ENCODE results near the gene PRDX5.
"Not testable (repeated sequence)": the region's sequence is repeated elsewhere in the genome, so short reads cannot be mapped to it uniquely, and the experiment has no call there.

Gene PRDX5

DNA sequence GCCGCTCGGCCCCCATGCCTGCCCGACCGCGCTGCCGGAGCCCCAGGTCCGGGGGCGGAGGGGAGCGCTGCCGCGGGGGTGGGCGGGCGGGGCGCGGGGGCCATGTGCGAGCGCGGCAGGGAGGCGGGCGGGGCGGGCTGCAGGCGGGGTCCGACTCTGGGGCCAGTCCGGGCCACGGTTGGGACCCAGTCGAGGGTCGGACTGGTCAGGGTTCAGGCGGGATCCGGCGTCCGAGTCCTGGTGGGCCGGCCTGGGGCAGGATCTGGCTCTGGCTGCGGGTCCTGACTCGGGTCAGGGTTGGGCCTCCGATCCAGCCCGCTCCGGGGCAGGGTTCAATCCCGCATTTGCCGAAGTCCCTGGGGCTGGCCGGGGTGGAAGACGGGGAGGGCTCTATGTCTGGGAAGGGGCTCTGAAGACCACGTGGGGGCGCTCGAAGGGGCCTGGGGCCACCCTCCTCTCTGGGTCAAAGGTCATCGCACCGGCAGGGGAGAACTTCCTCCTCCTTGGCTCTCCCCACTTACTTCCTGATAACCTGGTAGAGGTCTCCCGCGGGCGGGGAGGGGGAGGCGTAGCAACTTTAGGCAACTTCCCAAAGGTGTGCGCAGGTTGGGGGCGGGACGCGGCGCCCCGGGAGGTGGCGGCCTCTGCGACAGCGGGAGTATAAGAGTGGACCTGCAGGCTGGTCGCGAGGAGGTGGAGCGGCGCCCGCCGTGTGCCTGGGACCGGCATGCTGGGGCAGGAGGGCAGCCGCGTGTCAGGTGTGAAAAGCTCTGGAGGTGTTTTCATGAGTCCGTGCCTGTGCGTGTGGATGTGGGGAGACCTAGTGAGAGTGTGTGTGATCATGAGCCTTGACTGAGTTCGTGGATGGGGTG, 12.0 kb upstream of the PRDX5 start:
- peak; percentile 56 for DNase-seq (ENCODE audit: low read depth)

DNA sequence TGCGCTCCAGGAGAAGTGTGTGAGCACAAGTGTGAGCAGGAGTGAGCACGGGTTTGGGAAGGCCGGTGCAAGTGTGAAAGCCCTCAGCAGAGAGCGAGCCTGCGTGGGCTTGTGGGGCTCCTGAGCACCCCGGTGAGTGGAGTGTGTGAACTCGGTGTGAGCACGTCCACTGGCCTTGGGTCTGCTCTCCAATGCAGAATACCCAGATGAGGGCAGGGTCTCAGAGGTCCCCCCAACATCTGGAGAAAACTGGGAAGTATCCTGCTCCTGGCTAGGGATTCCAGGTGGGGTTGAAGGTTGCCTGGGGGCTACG, 11.4 kb upstream of the PRDX5 start:
- no peak for DNase-seq (ENCODE audit: low read depth)

DNA sequence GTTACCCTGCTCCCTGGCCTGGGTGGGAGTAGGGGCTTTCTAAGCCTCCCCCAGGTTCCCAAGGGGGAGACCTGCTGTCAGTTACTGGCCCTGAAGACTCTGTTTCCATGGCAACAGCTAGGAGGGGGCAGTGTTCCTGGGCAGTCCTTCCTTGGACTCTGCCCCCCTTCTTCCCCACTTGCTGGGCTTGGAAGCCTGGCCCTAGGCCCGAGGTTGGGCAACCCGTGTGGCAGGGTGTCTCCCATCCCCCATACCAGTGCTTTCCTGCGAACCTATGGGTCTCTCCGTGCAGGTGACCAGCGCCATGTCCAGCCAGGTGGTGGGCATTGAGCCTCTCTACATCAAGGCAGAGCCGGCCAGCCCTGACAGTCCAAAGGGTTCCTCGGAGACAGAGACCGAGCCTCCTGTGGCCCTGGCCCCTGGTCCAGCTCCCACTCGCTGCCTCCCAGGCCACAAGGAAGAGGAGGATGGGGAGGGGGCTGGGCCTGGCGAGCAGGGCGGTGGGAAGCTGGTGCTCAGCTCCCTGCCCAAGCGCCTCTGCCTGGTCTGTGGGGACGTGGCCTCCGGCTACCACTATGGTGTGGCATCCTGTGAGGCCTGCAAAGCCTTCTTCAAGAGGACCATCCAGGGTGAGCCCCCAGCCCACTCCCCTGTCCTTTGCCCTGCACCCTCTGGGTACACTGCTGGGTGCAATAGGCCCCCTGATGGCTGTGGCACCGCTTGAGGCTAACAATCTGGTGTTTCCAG, 10.9 kb upstream of the PRDX5 start:
- no peak for DNase-seq (ENCODE audit: low read depth)

DNA sequence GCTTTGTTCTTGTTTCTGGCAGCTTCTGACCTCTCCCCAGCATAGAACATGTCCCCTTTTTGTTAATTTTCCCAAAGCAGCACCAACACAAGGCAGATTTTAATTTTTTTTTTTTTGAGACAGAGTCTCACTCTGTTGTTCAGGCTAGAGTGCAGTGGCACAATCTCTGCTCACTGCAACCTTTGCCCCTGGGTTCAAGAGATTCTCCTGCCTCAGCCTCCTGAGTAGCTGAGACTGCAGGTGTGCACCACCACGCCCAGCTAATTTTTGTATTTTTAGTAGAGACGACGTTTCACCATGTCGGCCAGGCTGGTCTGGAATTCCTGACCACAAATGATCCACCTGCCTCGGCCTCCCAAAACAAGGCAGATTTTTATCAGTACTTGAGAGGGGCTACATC, 10.1 kb upstream of the PRDX5 start:
- not testable (repeated sequence) for DNase-seq (ENCODE audit: low read depth)

DNA sequence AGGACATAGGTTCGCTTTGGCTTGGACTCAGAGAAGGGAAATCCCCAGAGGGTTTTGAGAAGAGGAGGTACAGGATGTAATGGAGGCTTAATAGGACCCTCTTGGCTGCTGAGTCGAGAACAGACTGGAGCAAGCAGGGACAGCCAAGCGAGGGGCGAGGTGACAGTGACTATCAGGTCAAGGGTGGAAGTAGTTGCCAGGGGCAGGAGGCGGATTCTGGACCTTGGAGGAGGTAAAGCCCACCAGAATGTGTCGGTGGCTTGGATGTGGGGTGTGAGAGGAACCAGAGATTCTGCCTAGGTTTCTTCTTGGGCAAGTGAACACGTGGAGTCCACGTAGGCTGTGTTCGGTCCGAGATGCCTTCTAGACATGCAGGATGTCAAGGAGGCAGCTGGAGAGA, 5.0 kb upstream of the PRDX5 start:
- DNase-seq (ENCODE audit: low read depth) = no peak

DNA sequence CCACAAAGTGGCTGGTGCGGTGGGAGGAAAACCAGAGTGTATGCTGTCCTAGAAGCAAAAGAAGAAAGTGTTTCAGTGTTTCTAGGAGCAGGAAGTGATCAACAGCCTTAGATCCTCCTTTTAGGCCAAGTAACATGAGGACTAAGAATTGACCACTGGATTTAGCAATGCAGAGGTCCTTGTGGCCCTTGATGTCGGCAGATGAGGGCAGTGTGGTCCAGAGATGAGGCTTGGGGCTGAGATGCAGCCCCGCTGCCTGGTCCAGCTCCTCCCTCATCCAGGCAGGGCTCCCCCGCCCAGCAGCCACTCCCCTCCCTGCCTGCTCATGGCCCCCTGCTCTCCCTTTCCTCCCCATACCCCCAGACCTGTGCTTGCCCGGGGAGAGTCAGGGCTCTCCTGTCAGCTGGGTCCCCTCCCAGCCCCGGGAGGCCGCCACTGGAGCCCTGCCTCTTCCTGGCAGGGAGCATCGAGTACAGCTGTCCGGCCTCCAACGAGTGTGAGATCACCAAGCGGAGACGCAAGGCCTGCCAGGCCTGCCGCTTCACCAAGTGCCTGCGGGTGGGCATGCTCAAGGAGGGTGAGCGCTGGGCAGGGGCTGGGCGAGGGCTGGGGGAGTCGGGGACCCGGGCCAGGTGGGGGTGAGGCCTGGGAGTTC, 4.3 kb upstream of the PRDX5 start:
- DNase-seq (ENCODE audit: low read depth) = no peak

DNA sequence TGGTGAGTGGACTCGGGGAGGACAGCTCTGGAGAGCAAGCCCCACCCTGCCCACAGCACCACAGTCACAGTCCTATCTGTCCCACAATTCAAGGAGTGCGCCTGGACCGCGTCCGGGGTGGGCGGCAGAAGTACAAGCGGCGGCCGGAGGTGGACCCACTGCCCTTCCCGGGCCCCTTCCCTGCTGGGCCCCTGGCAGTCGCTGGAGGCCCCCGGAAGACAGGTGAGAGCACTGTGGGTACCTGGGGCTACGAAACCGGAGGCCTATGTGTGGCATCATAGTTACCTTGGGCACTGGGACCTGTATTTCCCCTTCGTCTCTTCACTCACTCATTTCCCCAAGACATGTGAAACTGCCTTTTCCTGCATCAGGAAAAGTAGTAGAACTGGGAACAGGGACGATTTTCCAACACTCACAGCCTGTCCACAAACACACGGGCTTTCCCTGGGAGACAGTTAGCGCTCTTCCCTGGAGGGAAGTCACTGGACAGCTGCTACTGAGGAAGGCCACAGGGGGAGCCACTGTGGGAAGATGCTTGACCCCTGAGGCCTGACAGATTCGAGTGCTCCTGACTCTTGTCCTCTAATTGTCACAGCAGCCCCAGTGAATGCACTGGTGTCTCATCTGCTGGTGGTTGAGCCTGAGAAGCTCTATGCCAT, 3.6 kb upstream of the PRDX5 start:
- no peak for DNase-seq (ENCODE audit: low read depth)

DNA sequence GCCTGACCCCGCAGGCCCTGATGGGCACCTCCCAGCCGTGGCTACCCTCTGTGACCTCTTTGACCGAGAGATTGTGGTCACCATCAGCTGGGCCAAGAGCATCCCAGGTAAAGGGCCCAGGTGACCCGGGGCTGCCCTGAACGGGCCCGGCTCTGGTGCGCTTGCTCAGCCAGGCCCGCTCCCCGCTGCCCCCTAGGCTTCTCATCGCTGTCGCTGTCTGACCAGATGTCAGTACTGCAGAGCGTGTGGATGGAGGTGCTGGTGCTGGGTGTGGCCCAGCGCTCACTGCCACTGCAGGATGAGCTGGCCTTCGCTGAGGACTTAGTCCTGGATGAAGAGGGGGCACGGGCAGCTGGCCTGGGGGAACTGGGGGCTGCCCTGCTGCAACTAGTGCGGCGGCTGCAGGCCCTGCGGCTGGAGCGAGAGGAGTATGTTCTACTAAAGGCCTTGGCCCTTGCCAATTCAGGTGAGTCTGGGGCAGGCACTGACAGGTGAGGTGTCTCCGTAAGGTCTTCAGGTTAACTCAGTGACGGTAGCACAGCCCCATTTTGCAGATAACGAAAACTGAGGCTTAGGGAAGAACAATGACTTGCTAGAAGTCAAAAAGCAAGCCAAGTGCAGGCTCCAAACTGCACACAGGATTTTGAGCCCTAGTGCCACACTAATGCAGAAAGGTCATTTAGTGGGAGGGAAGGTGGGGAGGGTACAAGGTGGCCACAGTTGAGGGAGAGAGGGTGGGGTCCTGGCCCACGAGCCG, 2.9 kb upstream of the PRDX5 start:
- no peak for DNase-seq (ENCODE audit: low read depth)

DNA sequence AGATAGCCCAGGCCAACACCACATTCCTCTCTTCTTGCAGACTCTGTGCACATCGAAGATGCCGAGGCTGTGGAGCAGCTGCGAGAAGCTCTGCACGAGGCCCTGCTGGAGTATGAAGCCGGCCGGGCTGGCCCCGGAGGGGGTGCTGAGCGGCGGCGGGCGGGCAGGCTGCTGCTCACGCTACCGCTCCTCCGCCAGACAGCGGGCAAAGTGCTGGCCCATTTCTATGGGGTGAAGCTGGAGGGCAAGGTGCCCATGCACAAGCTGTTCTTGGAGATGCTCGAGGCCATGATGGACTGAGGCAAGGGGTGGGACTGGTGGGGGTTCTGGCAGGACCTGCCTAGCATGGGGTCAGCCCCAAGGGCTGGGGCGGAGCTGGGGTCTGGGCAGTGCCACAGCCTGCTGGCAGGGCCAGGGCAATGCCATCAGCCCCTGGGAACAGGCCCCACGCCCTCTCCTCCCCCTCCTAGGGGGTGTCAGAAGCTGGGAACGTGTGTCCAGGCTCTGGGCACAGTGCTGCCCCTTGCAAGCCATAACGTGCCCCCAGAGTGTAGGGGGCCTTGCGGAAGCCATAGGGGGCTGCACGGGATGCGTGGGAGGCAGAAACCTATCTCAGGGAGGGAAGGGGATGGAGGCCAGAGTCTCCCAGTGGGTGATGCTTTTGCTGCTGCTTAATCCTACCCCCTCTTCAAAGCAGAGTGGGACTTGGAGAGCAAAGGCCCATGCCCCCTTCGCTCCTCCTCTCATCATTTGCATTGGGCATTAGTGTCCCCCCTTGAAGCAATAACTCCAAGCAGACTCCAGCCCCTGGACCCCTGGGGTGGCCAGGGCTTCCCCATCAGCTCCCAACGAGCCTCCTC, 2.0 kb upstream of the PRDX5 start:
- not testable (repeated sequence) for DNase-seq (ENCODE audit: low read depth)

DNA sequence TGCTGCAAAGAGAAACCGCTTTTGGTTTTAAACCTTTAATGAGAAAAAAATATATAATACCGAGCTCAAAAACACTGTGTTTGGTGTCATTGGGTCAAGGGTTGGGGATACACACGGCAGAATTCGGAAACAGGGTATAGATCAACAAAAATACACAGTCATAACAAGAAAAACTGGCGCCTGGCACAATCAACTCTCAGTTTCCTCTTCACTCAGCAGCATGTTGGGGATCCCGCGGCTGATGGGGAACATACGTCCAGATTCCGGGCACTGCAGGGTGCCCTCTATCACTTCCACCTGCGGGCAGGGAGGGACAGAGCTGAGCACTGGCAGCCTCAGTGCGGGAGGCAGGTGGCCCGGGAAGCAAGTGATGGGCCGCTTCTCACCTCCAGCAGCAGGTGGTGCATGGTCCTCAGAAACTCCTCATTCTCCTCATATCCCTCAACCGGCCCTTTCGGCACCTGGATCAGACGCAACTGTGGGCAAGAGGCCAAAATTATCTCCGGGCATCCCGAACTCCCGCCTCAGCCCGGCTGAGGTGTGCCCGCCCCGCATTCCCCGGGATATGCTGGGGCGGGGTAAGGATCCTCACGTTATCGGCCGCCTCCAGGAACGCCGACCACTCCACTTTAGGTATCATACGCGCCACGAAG, 1.1 kb upstream of the PRDX5 start:
- no peak for DNase-seq (ENCODE audit: low read depth)

DNA sequence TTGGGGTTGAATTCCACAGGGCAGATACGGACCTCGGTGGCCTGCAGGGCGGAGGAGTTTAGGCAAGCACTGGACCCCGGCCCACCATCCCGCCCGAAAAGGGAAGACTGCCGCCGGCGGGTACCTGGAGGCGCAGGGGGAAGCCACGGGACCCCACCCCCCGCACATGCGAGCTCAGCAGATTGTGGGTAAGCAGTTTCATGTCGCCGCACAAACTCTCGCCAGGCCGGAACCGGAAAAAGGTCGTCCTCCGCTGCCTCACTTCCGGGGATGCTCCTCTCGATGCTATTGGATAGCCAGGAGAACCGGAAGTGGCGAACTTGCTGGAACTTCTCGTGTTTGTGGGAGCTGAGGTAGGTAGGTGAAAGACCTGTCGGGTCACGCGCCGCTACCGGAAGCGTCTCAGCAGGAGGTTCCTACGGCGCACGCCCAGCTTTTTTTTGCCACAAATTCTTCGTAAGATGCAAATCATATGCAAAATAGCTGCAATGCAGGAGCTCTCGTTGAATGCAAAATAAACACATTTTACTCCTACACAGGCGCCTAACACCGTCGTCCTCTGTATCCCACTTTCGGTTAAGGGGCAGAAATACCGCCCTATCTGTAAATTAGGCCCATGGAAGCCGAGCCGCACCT, 478 bp upstream of the PRDX5 start, which contains the start of gene TRMT112:
Gene TRMT112, minus strand, starts transcription at position 235 of the 636 bp plus-strand sequence. Its CDS starts 33 bp downstream, at position 202.
- peak; percentile 88 for DNase-seq (ENCODE audit: low read depth)

DNA sequence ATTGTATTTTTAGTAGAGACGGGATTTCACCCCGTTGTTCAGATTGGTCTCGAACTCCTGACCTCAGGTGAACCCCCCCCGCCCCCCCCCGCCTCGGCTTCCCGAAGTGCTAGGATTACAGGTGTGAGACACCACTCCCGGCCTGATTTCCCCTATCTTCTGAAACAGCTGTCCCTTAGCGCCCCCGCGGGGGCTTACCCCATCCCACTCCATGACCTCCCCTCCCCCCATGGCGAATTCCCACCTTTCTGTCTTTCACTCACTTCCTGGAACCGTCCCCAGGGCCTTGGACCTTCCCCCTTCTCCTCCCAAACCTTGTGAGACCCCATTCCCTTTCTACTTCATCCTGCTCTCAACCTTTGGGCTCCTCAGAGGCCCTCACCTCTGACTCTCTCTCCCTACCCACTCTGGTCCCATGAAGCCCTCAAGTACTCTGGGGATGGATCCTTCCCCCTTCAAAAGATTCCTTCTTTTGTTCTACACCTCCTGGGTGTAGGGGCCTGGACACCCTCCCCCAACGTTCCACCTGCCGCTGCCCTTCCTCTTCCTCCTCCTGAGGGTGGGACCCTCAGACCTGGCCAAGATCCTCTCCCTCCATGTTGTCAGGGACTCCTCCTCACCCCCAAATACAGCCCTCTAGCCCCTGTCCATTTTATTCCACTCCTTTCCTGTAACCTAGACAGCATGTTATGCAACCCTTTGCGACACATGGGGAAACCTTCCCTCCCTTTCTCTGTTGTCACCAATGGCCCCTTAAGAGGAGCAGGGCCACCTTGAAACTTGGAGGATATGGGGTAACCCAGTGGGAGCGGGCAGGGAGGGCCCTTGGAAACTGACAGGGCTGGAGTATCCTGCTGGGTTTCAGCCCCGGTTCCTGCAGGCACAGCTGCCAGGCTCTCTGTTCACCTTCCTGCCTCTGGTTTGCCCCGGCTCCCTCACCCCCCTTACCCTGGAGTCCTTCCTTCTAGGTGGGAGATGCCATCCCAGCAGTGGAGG, 1.1 kb downstream of the PRDX5 start:
- DNase-seq (ENCODE audit: low read depth) = no peak

DNA sequence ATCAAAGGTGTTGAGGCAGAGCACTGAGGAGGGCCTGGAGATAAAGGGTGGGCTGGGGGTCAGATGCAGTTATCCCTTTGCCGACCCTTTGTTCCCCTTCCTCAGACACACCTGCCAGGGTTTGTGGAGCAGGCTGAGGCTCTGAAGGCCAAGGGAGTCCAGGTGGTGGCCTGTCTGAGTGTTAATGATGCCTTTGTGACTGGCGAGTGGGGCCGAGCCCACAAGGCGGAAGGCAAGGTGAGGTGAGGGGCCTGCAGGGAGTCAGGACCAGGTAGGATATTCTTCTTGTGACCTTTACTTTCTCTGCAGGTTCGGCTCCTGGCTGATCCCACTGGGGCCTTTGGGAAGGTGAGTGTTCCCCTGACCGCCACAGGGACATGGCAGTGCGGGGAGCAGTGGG, 2.6 kb downstream of the PRDX5 start:
- DNase-seq (ENCODE audit: low read depth) = no peak

DNA sequence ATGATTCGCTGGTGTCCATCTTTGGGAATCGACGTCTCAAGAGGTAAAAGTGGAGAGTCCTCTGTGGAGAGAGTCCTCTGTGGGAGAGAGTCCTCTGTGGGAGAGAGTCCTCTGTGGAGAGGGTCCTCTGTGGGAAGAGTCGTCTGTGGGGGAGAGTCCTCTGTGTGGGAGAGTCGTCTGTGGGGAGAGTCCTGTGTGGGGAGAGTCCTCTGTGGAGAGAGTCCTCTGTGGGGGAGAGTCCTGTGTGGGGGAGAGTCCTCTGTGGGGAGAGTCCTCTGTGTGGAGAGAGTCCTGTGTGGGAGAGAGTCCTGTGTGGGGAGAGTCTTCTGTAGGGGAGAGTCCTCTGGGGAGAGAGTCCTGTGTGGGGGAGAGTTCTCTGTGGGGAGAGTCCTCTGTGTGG, 3.1 kb downstream of the PRDX5 start:
- DNase-seq (ENCODE audit: low read depth) = no peak

DNA sequence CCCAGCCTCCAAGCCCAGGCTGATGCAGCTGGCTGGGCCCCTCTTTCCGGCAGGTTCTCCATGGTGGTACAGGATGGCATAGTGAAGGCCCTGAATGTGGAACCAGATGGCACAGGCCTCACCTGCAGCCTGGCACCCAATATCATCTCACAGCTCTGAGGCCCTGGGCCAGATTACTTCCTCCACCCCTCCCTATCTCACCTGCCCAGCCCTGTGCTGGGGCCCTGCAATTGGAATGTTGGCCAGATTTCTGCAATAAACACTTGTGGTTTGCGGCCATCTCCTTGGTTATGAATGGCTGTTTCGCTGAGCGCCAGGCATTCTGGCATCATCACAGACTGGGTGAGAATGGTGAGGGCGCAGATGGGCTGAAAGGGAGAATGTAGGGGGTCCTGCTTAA, 3.6 kb downstream of the PRDX5 start:
- no peak for DNase-seq (ENCODE audit: low read depth)

DNA sequence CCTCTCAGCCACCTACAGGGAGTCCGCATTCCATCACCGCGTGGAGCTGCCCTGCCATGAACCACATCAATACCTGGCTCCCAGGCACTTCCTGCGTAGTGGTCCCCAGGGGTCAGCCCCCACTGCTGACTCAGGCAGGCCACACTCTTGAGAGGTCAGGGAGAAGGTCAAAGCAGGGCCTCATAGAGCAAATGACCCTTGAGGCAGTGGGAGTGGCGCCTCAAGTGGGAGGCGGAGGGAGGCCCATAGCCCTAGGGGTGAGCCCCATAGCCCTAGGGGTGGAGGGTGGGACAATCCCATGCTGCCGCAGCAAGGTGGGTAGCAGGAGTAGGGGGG, 5.0 kb downstream of the PRDX5 start:
- no peak for DNase-seq (ENCODE audit: low read depth)

DNA sequence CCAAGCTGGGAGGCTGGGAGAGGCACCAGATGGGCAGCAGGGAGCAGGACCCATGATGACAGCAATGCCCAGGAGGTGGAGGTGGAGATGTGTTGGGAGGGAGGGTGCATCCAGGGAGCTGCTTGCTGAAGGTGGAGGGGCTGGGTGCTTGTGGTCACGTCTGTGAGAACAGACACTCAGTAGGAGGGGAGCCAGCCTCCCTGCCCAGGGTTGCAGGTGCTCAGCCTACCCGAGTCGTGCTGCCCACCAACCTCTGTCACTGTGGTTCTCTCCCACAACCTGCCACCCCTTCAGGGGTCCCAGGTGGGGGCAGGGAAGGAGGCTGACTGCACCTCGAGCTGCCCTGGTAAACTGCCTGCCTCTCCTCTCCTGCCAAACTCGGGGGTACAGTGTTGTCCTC, 5.5 kb downstream of the PRDX5 start:
- no peak for DNase-seq (ENCODE audit: low read depth)

DNA sequence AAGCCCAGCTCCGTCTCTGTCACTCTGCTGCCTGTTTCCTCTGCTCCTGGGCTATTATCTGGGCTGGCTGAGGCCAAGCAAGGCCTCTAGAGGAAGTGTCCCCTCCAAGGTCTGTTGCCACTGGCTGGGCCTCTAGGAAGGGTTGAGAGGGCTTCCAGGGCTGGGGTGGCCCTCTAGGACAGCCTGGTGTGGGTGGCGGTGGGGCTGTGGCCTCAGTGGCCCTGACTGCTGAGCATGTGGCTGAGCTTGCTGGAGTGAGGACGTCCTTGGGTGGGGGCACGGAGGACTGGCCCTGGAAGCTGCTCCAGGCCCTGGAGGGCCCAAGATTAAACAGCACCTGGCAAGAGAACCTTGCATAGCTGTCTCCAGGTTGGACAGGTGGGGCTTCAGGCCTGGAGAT, 6.1 kb downstream of the PRDX5 start:
- not testable (repeated sequence) for DNase-seq (ENCODE audit: low read depth)
